ENCODE measurements around the gene SMIM5. TPM values are rescaled to one million over a fixed set of nuclear protein-coding genes. Genes with fewer than 3 reads are reported as not detected.

The SMIM5 gene
- total RNA-seq, 6 donors from 2014 or later, result 1.9 to 7.3 (median 3.3) TPM

GRCh38 chr17:75622771-75623273 lies 10.4 kb upstream of the SMIM5 start:
- H3K36me3 ChIP-seq, result peaks cover 9 to 95% (median 62%) of the 10 kb centered on the region in 4 donors
- no peaks in the 10 kb centered on the region for H3K4me1 ChIP-seq
- ATAC-seq (ENCODE audit: low FRiP score in 2 of 2) (no peak), DNase-seq (no peak)
- H3K9me3 ChIP-seq, result no peaks in the 10 kb centered on the region
- H3K27ac ChIP-seq, result no peak overlapping the region
- no peaks in the 10 kb centered on the region for H3K27me3 ChIP-seq
- WGBS, 2 donors, result 87 to 93% methylated on average over 15 of the region's 15 CpGs
- H3K4me3 ChIP-seq, result no peak overlapping the region
- TF ChIP-seq POLR2AphosphoS5 (IDR thresholded peaks at IDR 0.05) (no peak), POLR2A (IDR thresholded peaks at IDR 0.05) (no peak), CTCF (IDR thresholded peaks at IDR 0.05) (no peak), EP300 (IDR thresholded peaks at IDR 0.05) (no peak)

GRCh38 chr17:75623386-75623785 lies 9.8 kb upstream of the SMIM5 start:
- WGBS, 2 donors, result 83 to 85% methylated on average over 8 to 9 of the region's 9 CpGs
- no peaks in the 10 kb centered on the region for H3K27me3 ChIP-seq
- no peaks in the 10 kb centered on the region for H3K9me3 ChIP-seq
- no peaks in the 10 kb centered on the region for H3K4me1 ChIP-seq
- peaks cover 6 to 90% (median 61%) of the 10 kb centered on the region in 4 donors for H3K36me3 ChIP-seq
- DNase-seq (no peak), ATAC-seq (ENCODE audit: low FRiP score in 2 of 2) (no peak)
- no peak overlapping the region for H3K4me3 ChIP-seq
- no peak overlapping the region for H3K27ac ChIP-seq
- TF ChIP-seq EP300 (IDR thresholded peaks at IDR 0.05) (no peak), POLR2A (IDR thresholded peaks at IDR 0.05) (no peak), POLR2AphosphoS5 (IDR thresholded peaks at IDR 0.05) (no peak), CTCF (IDR thresholded peaks at IDR 0.05) (no peak)

- H3K36me3 ChIP-seq, result peaks cover 6 to 89% (median 60%) of the 10 kb centered on the region in 4 donors
- WGBS, 2 donors, result 87 to 90% methylated on average over 11 to 12 of the region's 12 CpGs
- no peaks in the 10 kb centered on the region for H3K9me3 ChIP-seq
Observed at GRCh38 chr17:75624021-75624420, 9.2 kb upstream of the SMIM5 start.

GRCh38 chr17:75624714-75625345 lies 8.4 kb upstream of the SMIM5 start:
- 87 to 100% methylated on average over 1 to 18 of the region's 23 CpGs for WGBS, 2 donors
- DNase-seq (peak in 1 of 2 donors; percentile 77), ATAC-seq (ENCODE audit: low FRiP score in 2 of 2) (no peak)
- no peaks in the 10 kb centered on the region for H3K9me3 ChIP-seq
- H3K36me3 ChIP-seq, result peaks cover 6 to 82% (median 55%) of the 10 kb centered on the region in 4 donors
- H3K27me3 ChIP-seq, result no peaks in the 10 kb centered on the region
- no peaks in the 10 kb centered on the region for H3K4me1 ChIP-seq
- H3K4me3 ChIP-seq, result no peak overlapping the region
- H3K27ac ChIP-seq, result no peak overlapping the region
- TF ChIP-seq EP300 (IDR thresholded peaks at IDR 0.05) (no peak), POLR2A (IDR thresholded peaks at IDR 0.05) (no peak), CTCF (IDR thresholded peaks at IDR 0.05) (no peak), POLR2AphosphoS5 (IDR thresholded peaks at IDR 0.05) (no peak)

More at GRCh38 chr17:75624021-75624420, 9.2 kb upstream of the SMIM5 start:
- no peak for ATAC-seq (ENCODE audit: low FRiP score in 2 of 2)
- Histone ChIP-seq H3K4me1 (no peaks in the 10 kb centered on the region), H3K27me3 (no peaks in the 10 kb centered on the region), H3K4me3 (no peak overlapping the region), H3K27ac (no peak overlapping the region)
- DNase-seq, result no peak
- TF ChIP-seq CTCF (IDR thresholded peaks at IDR 0.05) (no peak), POLR2AphosphoS5 (IDR thresholded peaks at IDR 0.05) (no peak), EP300 (IDR thresholded peaks at IDR 0.05) (no peak), POLR2A (IDR thresholded peaks at IDR 0.05) (no peak)
